ENCODE results near the gene CACNA1C.

The CACNA1C gene

DNA sequence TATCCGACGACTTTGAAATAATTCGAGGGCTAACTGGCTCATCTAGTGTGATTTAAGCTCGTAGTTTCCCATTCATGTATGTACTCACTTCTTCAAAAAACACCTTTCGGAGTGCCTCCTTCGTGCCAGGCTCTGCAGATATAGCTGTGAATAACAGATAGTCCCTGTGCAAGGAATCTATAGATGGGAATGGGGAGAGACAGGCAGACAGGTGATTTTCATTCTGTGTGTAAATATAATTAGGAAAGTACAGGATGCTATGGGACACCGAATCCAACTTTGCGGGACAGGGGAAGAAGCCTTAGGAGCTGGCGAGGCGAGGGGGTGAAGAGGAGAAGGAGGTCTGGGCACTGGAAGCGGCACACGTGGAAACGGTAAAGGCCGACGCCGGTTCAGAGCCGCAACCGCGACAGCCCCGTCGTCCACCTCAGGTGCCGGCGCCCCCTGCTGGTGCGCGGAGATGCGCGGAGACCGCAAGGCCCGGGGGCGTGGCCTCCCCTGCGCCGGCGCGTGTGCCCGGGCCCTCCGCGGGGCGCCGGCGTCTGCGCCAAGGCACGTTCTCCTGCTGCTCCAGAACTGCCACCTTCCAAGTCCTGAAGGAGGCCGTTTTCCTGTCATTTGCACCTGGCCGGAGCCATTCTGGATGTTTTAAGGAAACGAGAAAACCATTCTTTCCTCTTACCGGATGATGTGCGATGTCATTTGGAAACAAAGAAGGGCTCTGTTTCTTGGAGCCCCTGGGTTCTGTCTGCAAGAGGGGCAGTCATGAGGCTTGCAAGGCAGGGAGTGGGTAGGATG, 18.0 kb upstream of the CACNA1C start:
- DNase-seq (ENCODE audit: low read depth in 3 of 3, low spot score in 1 of 3) = peak; percentile 58 to 87 (median 73)

- no peak for DNase-seq (ENCODE audit: low read depth in 3 of 3, low spot score in 1 of 3)
Measured at GRCh38 chr12:2035431-2036055, 17.2 kb upstream of the CACNA1C start.

DNA sequence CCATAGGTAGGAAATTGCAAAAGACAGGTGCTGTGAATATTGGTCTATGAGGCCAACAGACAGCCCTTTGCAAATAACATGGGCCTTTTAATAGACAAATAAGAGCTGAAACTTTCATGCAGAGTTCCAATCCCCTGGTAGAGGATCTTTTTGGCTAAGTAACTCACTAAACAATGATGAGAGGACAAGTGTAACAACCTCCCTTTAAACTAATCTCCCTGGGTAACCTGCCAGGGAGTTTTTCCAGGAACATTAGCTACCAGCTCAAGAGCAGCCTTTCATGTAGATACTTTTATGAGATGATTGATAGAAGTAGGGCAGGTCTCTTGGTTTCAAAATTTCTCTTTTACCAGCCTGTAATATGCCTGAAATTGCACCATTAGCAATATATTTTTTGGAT, 13.8 kb upstream of the CACNA1C start:
- no peak for DNase-seq (ENCODE audit: low read depth in 3 of 3, low spot score in 1 of 3)

DNA sequence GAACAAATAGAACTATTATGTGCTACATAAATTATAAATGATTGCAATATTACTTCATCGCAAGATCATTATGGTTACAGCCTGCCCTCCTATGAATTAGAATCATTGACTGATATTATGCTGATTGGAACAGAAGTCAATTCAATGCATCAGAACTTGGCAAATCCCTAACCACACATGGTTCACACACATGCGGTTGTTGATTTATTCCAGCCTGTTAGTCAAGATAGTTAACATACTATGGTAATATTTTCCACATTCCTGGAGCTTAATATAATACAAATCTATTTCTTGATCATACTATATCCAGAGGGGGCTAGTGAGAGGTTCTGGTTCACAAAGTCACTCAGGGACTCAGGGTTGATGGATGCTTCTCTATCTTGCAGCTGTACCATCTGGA, 9.7 kb upstream of the CACNA1C start:
- no peak for DNase-seq (ENCODE audit: low read depth in 3 of 3, low spot score in 1 of 3)

GRCh38 chr12:2044165-2044564, 8.6 kb upstream of the CACNA1C start:
- no peak for DNase-seq (ENCODE audit: low read depth in 3 of 3, low spot score in 1 of 3)

DNA sequence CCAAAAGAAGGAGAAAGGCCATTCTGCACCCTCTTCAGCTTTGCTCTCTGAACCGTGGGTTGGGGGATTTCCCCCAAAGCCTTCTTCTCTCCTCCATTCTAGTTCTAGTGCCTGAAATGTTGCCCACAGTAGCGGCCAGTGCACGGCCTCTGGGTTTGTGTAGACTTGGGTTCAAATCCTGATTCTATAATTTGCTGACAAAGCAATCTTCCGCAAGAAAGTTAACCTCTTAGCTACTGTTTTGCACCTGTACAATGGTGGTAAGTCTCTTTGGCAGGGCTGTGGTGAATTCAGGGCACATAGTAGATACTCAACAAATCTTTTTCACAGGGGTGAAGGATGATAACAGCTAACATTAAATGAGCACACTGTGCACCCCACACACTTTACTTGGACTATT, 5.8 kb upstream of the CACNA1C start:
- DNase-seq (ENCODE audit: low read depth in 3 of 3, low spot score in 1 of 3) = no peak

DNA sequence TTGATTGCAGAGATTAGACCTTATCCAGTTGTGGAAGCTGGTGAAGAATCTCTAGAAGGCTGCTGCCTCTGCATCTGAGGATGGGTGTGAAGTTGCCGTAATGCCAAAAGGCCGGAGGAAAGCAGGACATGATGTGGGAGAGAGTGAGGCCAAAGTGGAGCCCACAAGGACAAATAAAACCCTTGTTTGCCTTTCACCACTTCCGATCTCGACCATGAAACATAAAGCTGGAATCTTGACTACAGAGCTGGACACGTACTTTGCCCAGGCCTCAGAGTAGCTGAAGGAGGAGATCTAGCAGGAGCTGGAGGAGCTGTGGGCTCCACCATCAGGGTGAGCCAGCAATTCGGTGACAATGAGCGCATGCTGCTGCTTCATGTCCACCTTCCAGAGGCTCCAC, 5.0 kb upstream of the CACNA1C start:
- no peak for DNase-seq (ENCODE audit: low read depth in 3 of 3, low spot score in 1 of 3)

GRCh38 chr12:2049604-2050540, 2.9 kb upstream of the CACNA1C start:
- DNase-seq (ENCODE audit: low read depth in 3 of 3, low spot score in 1 of 3) = no peak

DNA sequence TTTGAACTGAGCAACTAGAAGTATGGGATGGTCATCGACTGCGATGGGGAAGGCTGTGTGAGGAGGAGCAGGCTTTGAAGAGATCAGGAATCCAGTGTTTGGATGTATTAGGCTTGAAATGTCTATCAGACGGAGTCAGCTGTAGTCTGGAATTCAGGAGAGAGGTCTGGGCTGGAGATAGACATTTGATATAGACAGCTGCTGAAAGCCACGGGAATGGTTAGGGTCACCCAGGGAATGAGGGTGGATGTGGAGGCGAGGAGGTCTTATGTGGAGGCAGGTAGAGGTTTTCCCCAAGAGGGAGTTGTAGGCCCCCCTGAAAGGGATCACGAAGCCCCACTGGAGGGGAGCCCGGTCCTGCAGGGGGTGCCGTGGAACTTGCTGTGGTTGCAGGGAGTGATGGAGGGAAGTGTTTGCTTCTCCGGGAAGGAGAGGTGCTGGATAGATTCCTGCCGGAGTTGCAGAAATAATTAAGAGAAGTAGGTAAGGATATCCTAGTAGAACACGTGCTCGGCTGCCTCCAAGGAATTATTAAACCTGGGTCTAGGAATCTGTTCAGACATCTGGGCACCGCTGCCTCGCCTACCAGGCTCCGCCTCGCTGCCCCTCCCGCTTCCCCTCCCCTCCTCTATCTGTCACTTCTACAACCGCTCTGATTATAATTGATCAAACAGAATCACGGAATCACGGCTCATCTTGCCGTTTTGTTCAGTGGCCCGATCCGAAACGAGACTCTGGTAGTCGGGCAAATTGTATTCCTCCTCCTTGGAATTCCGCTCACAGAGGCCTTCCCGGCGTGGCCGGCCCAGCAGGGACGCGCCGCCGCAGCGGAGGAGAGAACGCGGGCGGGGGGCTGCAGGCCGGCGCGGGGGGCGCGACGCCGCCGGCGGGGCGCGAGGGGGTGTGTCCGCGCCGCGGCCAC, 826 bp upstream of the CACNA1C start:
- DNase-seq (ENCODE audit: low read depth in 3 of 3, low spot score in 1 of 3) = no peak

DNA sequence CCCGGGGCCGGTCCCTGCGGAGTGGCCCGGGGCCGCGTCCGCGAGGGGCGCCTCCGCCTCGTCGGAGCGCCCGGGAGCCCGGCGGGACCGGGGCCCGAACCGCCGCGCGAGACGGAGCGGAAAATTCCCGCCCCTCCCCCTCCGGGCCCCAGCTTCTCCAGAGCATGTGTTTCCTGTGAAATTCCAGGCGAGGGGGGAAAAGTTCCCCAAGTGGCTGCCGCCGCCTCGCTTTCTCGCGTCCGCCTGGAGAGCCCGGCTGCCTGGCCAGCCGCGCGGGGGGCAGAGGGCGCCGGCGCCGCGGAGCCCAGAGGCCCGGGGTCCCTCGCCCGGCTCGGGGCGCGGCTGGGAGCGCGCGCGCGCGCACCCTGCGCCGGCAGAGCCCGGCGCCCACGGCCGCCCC, 904 bp downstream of the CACNA1C start:
- no peak for DNase-seq (ENCODE audit: low read depth in 3 of 3, low spot score in 1 of 3)

DNA sequence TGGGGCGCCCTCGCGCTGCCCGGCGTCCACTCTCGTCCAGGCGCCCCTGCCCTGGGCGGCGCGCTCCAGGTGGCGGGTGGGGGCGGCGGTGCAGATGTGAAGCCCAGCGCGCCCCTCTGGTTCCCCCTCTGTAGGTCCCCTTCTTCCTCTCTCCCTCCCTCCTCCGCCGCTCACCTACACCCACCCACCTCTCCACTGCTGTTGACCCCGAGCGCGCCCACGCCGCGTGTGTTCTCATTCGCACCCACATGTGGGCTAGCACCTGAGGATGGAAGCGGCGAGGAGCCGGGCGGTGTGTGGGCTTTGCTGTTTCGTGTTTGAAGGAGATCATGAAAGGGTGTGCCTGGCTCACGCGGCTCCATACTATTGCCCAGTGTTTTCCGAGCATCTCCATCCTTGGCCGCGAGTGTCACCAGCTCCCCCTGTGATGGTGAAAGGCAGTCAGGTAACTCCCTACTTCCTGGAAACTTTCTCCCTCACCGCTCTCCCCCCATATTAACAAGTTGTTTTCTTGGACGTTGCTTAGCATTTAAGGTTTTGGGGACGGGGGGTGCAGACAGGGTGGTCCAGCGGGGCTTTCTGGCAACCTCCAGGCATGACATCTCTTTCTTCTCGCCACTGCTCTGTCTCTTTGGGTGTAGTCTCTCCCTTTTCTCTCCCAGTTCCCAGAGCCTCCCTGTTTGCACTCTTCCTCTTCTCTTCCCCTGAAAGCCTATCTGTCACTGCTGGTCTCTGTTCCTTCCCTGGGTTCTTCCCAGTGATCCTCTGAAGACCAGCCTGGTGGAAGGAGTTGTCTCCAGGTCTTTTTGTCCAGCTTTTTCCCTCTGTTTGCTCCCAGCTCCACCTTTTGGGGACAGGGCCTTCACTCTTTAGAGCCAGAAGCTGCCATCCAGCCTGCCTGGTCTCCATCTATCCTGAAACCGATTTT, 1.6 kb downstream of the CACNA1C start:
- no peak for DNase-seq (ENCODE audit: low read depth in 3 of 3, low spot score in 1 of 3)

GRCh38 chr12:2057041-2057794, 4.4 kb downstream of the CACNA1C start:
- no peak for DNase-seq (ENCODE audit: low read depth in 3 of 3, low spot score in 1 of 3)

GRCh38 chr12:2057795-2058408, 5.1 kb downstream of the CACNA1C start:
- DNase-seq (ENCODE audit: low read depth in 3 of 3, low spot score in 1 of 3) = no peak

- no peak for DNase-seq (ENCODE audit: low read depth in 3 of 3, low spot score in 1 of 3)
Measured at GRCh38 chr12:2058837-2059236, 6.0 kb downstream of the CACNA1C start.

- no peak for DNase-seq (ENCODE audit: low read depth in 3 of 3, low spot score in 1 of 3)
Measured at GRCh38 chr12:2061402-2061801, 8.6 kb downstream of the CACNA1C start.

DNA sequence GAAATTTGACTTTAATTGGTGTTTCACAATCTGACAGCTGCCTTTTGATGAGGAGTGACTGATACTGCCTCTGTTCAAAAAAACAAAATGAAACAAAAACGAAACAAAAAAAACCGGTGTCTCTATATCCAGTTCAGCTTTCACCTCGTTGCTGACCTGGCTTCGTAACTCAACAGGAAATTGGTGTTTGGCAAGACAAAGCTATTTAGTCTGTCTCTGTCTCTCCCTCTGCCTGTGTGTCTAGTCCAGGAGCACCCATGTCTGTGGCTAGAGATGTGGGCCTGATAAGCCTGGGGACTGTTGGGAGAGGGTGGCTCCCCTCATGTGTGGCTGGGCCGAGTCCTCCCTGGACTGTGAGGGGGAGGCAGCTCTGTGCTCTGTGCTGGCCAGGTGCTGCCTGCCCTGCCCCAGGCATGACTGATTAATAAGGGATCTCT, 11.3 kb downstream of the CACNA1C start:
- DNase-seq (ENCODE audit: low read depth in 3 of 3, low spot score in 1 of 3) = no peak

DNA sequence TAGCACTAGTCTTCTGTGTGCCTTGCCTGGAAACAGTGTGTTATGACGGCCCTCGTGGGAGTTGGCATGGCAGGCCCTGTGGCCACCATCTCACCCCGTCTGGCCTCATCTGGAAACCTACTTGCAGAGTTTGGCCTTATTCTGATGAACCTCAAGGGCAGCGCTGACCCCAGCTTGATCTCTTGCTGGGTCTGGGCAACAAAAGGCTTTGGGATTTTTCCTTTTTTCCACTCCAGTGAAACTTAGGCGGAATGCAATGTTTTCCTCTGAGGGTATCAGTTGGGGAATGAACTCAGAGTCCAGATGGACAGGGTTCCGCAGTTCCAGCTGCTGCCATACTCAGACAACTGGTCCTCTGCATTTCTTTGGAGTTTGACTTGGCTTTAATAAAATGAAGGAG, 15.9 kb downstream of the CACNA1C start:
- no peak for DNase-seq (ENCODE audit: low read depth in 3 of 3, low spot score in 1 of 3)

GRCh38 chr12:2070440-2071045, 17.8 kb downstream of the CACNA1C start:
- DNase-seq (ENCODE audit: low read depth in 3 of 3, low spot score in 1 of 3) = no peak
